Esophagus muscularis mucosa (tissue), 3 donors: ENCODE data around the gene UBAC1.

ENCODE experiments used
- CTCF ChIP-seq, 3 experiments: fragments of 200-600 bp in 2 of 3; fragments of 450-650 bp in 1 of 3; sonication (generic) in 2 of 3; IDR thresholded peaks; one replicate each; pipeline ENCODE4 v1.5.1; 2017 to 2019; ENCODE audit warnings: antibody characterized with exemption in 3 of 3, mild to moderate bottlenecking in 2 of 3, moderate library complexity in 1 of 3
- POLR2A ChIP-seq: fragments of 450-650 bp; IDR thresholded peaks from one replicate; pipeline ENCODE4 v1.6.1; 2017; ENCODE audit warnings: antibody characterized with exemption, moderate library complexity, mild to moderate bottlenecking, low read depth
- POLR2AphosphoS5 ChIP-seq, 2 donors: sonication (generic); formaldehyde crosslinking; IDR thresholded peaks; one replicate each; pipeline ENCODE4 v1.6.1; 2017; ENCODE audit warnings: antibody characterized with exemption in 2 of 2

DNA sequence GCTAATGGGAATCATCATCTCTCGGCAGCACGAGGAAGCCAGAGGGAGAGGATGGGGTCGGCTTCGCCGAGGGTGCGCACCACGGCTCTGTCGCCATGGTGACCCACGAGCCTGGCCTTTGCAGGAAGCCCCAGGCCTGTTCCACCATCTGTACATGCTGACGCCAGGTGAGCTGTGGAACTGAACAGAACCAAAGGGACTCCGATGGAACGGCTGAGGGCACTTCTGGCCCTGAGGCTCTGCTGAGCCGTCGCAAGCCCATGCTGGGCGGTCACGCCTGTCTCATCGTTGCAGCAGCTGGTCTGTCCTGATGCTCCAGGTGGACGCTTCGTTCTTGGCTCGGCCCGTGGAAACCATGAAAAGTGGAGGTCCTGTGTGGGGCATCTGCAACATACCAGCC, 34.6 kb upstream of the UBAC1 start:
- TF ChIP-seq CTCF (IDR thresholded peaks at IDR 0.05) (no peak), POLR2AphosphoS5 (IDR thresholded peaks at IDR 0.05) (no peak), POLR2A (no peak)
